T-cell (primary cell): ENCODE results near the gene SPATA31D4. TPM values are rescaled to one million over a fixed set of nuclear protein-coding genes. Genes with fewer than 3 reads are reported as not detected.
"Not testable (repeated sequence)": the region's sequence is repeated elsewhere in the genome, so short reads cannot be mapped to it uniquely, and the experiment has no call there.

Source experiments
- ATAC-seq, 4 experiments: fragments of 200-7000 bp in 3 of 4; fragments of 150-1000 bp in 1 of 4; cut with Tn5 transposase; replicated peaks in 1 of 4; 1 replicate in 3 of 4; 2 replicates in 1 of 4; pipeline ENCODE4 v1.10.0; 2021; ENCODE audit warnings: moderate library complexity in 3 of 4, mild to moderate bottlenecking in 2 of 4, moderate number of reproducible peaks in 1 of 4
- CTCF ChIA-PET, 2 donors: fragments of 300-600 bp; sonication (Branson Sonifier 250); formaldehyde crosslinking; loops; one replicate each; lab custom pipeline; 2022; ENCODE audit warnings: antibody characterized with exemption in 2 of 2; lab: Charles Lee
- POLR2A ChIA-PET, 2 donors: fragments of 300-600 bp; sonication (Branson Sonifier 250); formaldehyde crosslinking; loops; one replicate each; lab custom pipeline; 2022; ENCODE audit warnings: antibody characterized with exemption in 2 of 2; lab: Charles Lee
- DNase-seq, 35 experiments: peaks; one replicate each; pipeline versions ENCODE4 v3.0.0 to v3.0.0-alpha.2; 2013 to 2023
- H3K27ac ChIP-seq: one replicate; pipeline ENCODE4 v1.5.1; 2013; ENCODE audit warnings: low read length
- H3K27me3 ChIP-seq, 2 experiments: replicated peaks in 1 of 2; 1 replicate in 1 of 2; 2 replicates in 1 of 2; pipeline versions ENCODE4 v1.6.1 to v1.7.0; 2013; ENCODE audit warnings: low read length in 1 of 2, mixed read lengths in 1 of 2; ENCODE audit not compliant: control insufficient read depth in 2 of 2, insufficient read depth in 2 of 2; ENCODE audit errors: extremely low read depth in 1 of 2
- H3K36me3 ChIP-seq, 2 donors: 1 replicate in 1 of 2; 2 replicates in 1 of 2; pipeline versions ENCODE4 v1.6.1 to v1.7.0; 2013; ENCODE audit warnings: low read length in 1 of 2; ENCODE audit not compliant: control insufficient read depth in 2 of 2, insufficient read depth in 1 of 2; ENCODE audit errors: extremely low read depth in 1 of 2
- H3K4me1 ChIP-seq, 2 experiments: 1 replicate in 1 of 2; 2 replicates in 1 of 2; pipeline versions ENCODE4 v1.6.1 to v1.7.0; 2013; ENCODE audit warnings: low read length in 2 of 2, mixed read lengths in 1 of 2; ENCODE audit not compliant: insufficient read depth in 2 of 2, control insufficient read depth in 1 of 2; ENCODE audit errors: extremely low read depth in 1 of 2
- H3K4me3 ChIP-seq, 2 donors: 1 replicate in 1 of 2; 2 replicates in 1 of 2; pipeline versions ENCODE4 v1.5.1 to v1.7.0; 2013; ENCODE audit warnings: mild to moderate bottlenecking in 2 of 2, low read length in 1 of 2, moderate library complexity in 1 of 2; ENCODE audit not compliant: control insufficient read depth in 1 of 2; ENCODE audit errors: extremely low read depth in 1 of 2
- H3K9me3 ChIP-seq: 2 replicates; pipeline ENCODE4 v1.7.0; 2013
- H3K27ac Mint-ChIP-seq, 2 donors: one replicate each; pipeline ENCODE4 v1.8.0; 2020 to 2021; ENCODE audit warnings: mild to moderate bottlenecking in 2 of 2, mixed read lengths in 2 of 2
- H3K27me3 Mint-ChIP-seq, 2 donors: one replicate each; pipeline ENCODE4 v1.8.0; 2021 to 2022; ENCODE audit warnings: mixed read lengths in 2 of 2
- H3K36me3 Mint-ChIP-seq: one replicate; pipeline ENCODE4 v1.8.0; 2021; ENCODE audit warnings: mixed read lengths
- H3K4me1 Mint-ChIP-seq, 3 donors: one replicate each; pipeline ENCODE4 v1.8.0; 2020 to 2022; ENCODE audit warnings: mixed read lengths in 3 of 3, mild to moderate bottlenecking in 1 of 3
- H3K4me3 Mint-ChIP-seq, 3 donors: one replicate each; pipeline ENCODE4 v1.8.0; 2020 to 2022; ENCODE audit warnings: mild to moderate bottlenecking in 3 of 3, mixed read lengths in 3 of 3, moderate library complexity in 3 of 3
- H3K9me3 Mint-ChIP-seq, 3 donors: one replicate each; pipeline ENCODE4 v1.8.0; 2020 to 2022; ENCODE audit warnings: mixed read lengths in 3 of 3
- WGBS: methylation state at CpG from one replicate; pipeline ENCODE4 v1.1.5; 2013; ENCODE audit warnings: missing lambda C conversion rate; ENCODE audit not compliant: insufficient coverage; 5-methylcytosine and 5-hydroxymethylcytosine counted together
- total RNA-seq, 35 experiments: library from RNA in 6 of 35; stranded (reverse) in 6 of 35; fragments of 120-200 nt in 1 of 35; gene quantifications; one replicate each; pipeline versions ENCODE4 v1.2.1 to v1.2.4 and lab custom pipeline; 2013 to 2026

Gene SPATA31D4
- total RNA-seq, 5 donors from 2014 or later (not counting 1 experiment from before 2014, with no cell fraction given): not detected

- WGBS: no CpG with 5 or more reads among the region's 3 CpGs
Measured at GRCh38 chr9:81948650-81949049, 20.4 kb downstream of the SPATA31D4 start.

GRCh38 chr9:81953096-81953495 lies 24.9 kb downstream of the SPATA31D4 start:
- Mint-ChIP-seq H3K9me3 (peaks cover 19 to 35% (median 22%) of the 10 kb centered on the region in 3 donors), H3K36me3 (no peaks in the 10 kb centered on the region), H3K27ac (no peak overlapping the region), H3K4me3 (no peak overlapping the region), H3K27me3 (peaks cover 0 to 1% of the 10 kb centered on the region in 2 donors), H3K4me1 (no peaks in the 10 kb centered on the region)
- no peak overlapping the region for H3K27ac ChIP-seq
- no peaks in the 10 kb centered on the region for H3K27me3 ChIP-seq
- WGBS: no CpG with 5 or more reads among the region's 1 CpG
- ChIA-PET CTCF (no interaction called here), POLR2A (no interaction called here)
- no peaks in the 10 kb centered on the region for H3K36me3 ChIP-seq
- ATAC-seq: no peak
- H3K4me1 ChIP-seq: no peaks in the 10 kb centered on the region
- H3K9me3 ChIP-seq: no peaks in the 10 kb centered on the region
- no peak for DNase-seq
- H3K4me3 ChIP-seq: no peak overlapping the region

More at GRCh38 chr9:81948650-81949049, 20.4 kb downstream of the SPATA31D4 start:
- H3K4me1 ChIP-seq, DNase-seq, ATAC-seq, H3K4me3 Mint-ChIP-seq, POLR2A ChIA-PET, H3K27me3 ChIP-seq, H3K36me3 ChIP-seq, H3K27me3 Mint-ChIP-seq, H3K9me3 ChIP-seq, H3K27ac Mint-ChIP-seq, H3K4me1 Mint-ChIP-seq, H3K4me3 ChIP-seq, H3K36me3 Mint-ChIP-seq, H3K27ac ChIP-seq, CTCF ChIA-PET: not testable (repeated sequence)
- peaks cover 2 to 13% (median 5%) of the 10 kb centered on the region in 3 donors for H3K9me3 Mint-ChIP-seq

- Histone ChIP-seq H3K9me3 (no peaks in the 10 kb centered on the region), H3K36me3 (no peaks in the 10 kb centered on the region), H3K4me3 (no peak overlapping the region), H3K27me3 (no peaks in the 10 kb centered on the region), H3K27ac (no peak overlapping the region), H3K4me1 (no peaks in the 10 kb centered on the region)
- Mint-ChIP-seq H3K27ac (no peak overlapping the region), H3K4me3 (no peak overlapping the region), H3K27me3 (no peaks in the 10 kb centered on the region), H3K4me1 (no peaks in the 10 kb centered on the region), H3K36me3 (no peaks in the 10 kb centered on the region), H3K9me3 (peaks cover 20 to 36% (median 29%) of the 10 kb centered on the region in 3 donors)
- ATAC-seq: no peak
- ChIA-PET POLR2A (no interaction called here), CTCF (no interaction called here)
- no peak for DNase-seq
Measured at GRCh38 chr9:81955625-81956024, 27.4 kb downstream of the SPATA31D4 start.

- Histone ChIP-seq H3K9me3 (no peaks in the 10 kb centered on the region), H3K4me1 (no peaks in the 10 kb centered on the region), H3K27me3 (no peaks in the 10 kb centered on the region), H3K4me3 (no peak overlapping the region), H3K27ac (no peak overlapping the region), H3K36me3 (no peaks in the 10 kb centered on the region)
- Mint-ChIP-seq H3K36me3 (no peaks in the 10 kb centered on the region), H3K4me3 (no peak overlapping the region), H3K27me3 (peaks cover 0 to 6% of the 10 kb centered on the region in 2 donors), H3K27ac (no peak overlapping the region), H3K9me3 (peaks cover 0 to 4% (median 3%) of the 10 kb centered on the region in 3 donors), H3K4me1 (no peaks in the 10 kb centered on the region)
- ChIA-PET POLR2A (no interaction called here), CTCF (no interaction called here)
- ATAC-seq (no peak), DNase-seq (no peak)
- WGBS: no CpG with 5 or more reads among the region's 6 CpGs
Measured at GRCh38 chr9:81964218-81965171, 36.3 kb downstream of the SPATA31D4 start.

- Mint-ChIP-seq H3K4me3 (no peak overlapping the region), H3K27ac (no peak overlapping the region), H3K9me3 (peaks cover 3 to 4% (median 4%) of the 10 kb centered on the region in 3 donors), H3K36me3 (no peaks in the 10 kb centered on the region), H3K4me1 (no peaks in the 10 kb centered on the region), H3K27me3 (peaks cover 0 to 6% of the 10 kb centered on the region in 2 donors)
- Histone ChIP-seq H3K4me1 (no peaks in the 10 kb centered on the region), H3K4me3 (no peak overlapping the region), H3K27ac (no peak overlapping the region), H3K36me3 (no peaks in the 10 kb centered on the region), H3K9me3 (no peaks in the 10 kb centered on the region), H3K27me3 (no peaks in the 10 kb centered on the region)
- ChIA-PET POLR2A (no interaction called here), CTCF (no interaction called here)
- WGBS: 84% methylated on average over 3 of the region's 3 CpGs
- DNase-seq (no peak), ATAC-seq (no peak)
Measured at GRCh38 chr9:81968026-81968425, 39.8 kb downstream of the SPATA31D4 start.

GRCh38 chr9:81969971-81970370 lies 41.7 kb downstream of the SPATA31D4 start:
- ChIA-PET POLR2A (no interaction called here), CTCF (no interaction called here)
- peaks cover 3 to 12% (median 7%) of the 10 kb centered on the region in 3 donors for H3K9me3 Mint-ChIP-seq

More at GRCh38 chr9:81969971-81970370, 41.7 kb downstream of the SPATA31D4 start:
- H3K9me3 ChIP-seq: no peaks in the 10 kb centered on the region
- DNase-seq (no peak), ATAC-seq (no peak)
- no peak overlapping the region for H3K27ac ChIP-seq
- no peak overlapping the region for H3K4me3 ChIP-seq
- H3K36me3 ChIP-seq: no peaks in the 10 kb centered on the region
- Mint-ChIP-seq H3K27me3 (peaks cover 0 to 6% of the 10 kb centered on the region in 2 donors), H3K4me1 (no peaks in the 10 kb centered on the region), H3K27ac (no peak overlapping the region), H3K4me3 (no peak overlapping the region), H3K36me3 (no peaks in the 10 kb centered on the region)
- no peaks in the 10 kb centered on the region for H3K4me1 ChIP-seq
- no peaks in the 10 kb centered on the region for H3K27me3 ChIP-seq
